SJSA1 (cell line): Measurements from ENCODE around the gene NDUFV3. TPM values are rescaled to one million over a fixed set of nuclear protein-coding genes. Genes with fewer than 3 reads are reported as not detected.
A peak's percentile ranks its signal among the peaks of the same experiment; 100 is the strongest.
"Not testable (repeated sequence)": the region's sequence is repeated elsewhere in the genome, so short reads cannot be mapped to it uniquely, and the experiment has no call there.

ENCODE experiments used
- DNase-seq, 2 experiments: peaks; one replicate each; pipeline ENCODE4 v3.0.0-alpha.2; 2015 to 2020; ENCODE audit warnings: low spot score in 2 of 2, low read depth in 1 of 2
- H3K27ac ChIP-seq: fragments of 250-450 bp; sonication (Bioruptor Pico); 2 replicates; pipeline ENCODE4 v1.5.1; 2020; ENCODE audit warnings: mild to moderate bottlenecking, moderate library complexity
- H3K27me3 ChIP-seq: fragments of 250-450 bp; sonication (Bioruptor Pico); replicated peaks from 2 replicates; pipeline ENCODE4 v1.5.1; 2020; ENCODE audit warnings: mild to moderate bottlenecking, moderate library complexity
- H3K36me3 ChIP-seq: fragments of 250-450 bp; sonication (Bioruptor Pico); 2 replicates; pipeline ENCODE4 v1.5.1; 2020; ENCODE audit warnings: mild to moderate bottlenecking
- H3K4me1 ChIP-seq: fragments of 250-450 bp; sonication (Bioruptor Pico); replicated peaks from 2 replicates; pipeline ENCODE4 v1.6.1; 2021; ENCODE audit warnings: mild to moderate bottlenecking
- H3K4me3 ChIP-seq: fragments of 250-450 bp; sonication (Bioruptor Pico); 2 replicates; pipeline ENCODE4 v1.5.1; 2020; ENCODE audit warnings: mild to moderate bottlenecking
- H3K9me3 ChIP-seq: fragments of 250-450 bp; sonication (Bioruptor Pico); replicated peaks from 2 replicates; pipeline ENCODE4 v1.5.1; 2020; ENCODE audit warnings: mild to moderate bottlenecking
- total RNA-seq: library from RNA; depleted of rRNA; stranded (reverse); fragments of >200 nt; shearing (Covaris generic); gene quantifications from 2 replicates; pipeline ENCODE4 v1.2.3, GENCODE V29; 2014

NDUFV3 gene
- total RNA-seq, 1 experiment from 2014 or later, result 54.9 TPM

DNA sequence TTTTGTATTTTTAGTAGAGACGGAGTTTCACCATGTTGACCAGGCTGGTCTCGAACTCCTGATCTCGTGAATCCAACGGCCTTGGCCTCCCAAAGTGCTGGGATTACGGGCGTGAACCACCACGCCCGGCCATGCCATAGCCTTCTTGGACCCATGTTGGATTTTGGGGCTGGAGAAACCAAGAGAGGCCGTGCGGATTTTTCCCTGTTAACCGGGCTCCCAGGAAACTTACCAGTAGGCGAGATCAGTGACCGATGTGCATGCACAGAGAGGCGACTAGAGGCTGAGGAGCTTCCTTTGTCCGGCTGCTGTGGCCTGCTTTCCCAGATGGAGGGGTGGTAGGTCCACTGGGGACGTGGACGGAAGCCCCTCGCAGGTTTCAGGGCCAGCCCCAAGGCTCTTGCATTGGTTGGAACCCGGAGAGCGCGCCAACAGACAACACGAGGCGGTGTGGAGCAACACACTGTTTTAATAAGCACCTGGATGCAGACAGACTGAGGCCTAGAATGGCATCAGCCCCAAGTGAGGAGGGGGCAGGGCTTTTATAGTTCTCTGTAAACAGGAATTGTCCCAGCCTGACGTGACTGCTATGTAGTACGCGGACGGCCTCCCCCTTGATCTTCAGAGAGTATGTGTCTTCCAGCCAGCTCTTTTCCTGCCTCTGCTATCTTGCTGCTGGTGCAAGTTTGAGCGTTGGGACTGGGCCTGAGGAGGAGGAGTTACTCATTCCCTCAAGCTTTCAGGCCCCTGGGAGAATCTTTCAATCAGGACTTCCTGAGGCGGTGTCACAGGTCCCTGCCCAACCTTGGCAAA lies 32.2 kb downstream of the NDUFV3 start, which contains the start of gene ERVH48-1:
Gene ERVH48-1 (minus strand): TSS at position 517 of the 813 bp plus-strand sequence. CDS start 6,624 bp downstream, outside the sequence.
- Histone ChIP-seq H3K36me3 (no peaks in the 10 kb centered on the region), H3K4me3 (no peak within 1 kb of the TSS)
- DNase-seq, result no peak

DNA sequence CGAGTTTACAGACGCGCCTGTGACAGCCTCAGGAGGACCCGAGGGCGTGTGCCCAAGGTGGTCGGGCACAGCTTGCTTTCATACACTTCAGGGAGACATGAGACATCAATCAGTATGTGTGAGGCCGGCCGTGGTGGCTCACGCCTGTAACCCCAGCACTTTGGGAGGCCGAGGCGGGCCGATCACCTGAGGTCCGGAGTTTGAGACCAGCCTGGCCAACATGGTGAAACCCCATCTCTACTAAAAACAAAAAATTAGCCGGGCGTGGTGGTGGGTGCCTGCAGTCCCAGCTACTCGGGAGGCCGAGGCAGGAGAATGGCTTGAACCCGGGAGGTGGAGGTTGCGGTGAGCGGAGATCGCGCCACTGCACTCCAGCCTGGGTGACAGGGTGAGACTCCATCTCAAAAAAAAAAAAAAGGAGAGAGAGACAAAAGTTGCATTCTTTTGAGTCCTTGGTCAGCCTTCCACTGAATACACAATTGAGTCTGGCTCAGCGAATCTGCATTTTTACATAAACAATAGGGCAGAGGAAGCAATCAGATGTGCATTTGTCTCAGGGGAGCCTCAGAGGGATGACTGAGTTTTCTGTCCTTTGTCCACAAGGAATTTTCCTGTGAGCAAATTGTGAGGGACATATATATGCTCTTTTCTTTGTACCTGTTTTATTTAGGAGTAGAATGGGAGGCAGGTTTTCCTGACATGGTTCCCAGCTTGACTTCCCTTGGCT lies 34.5 kb downstream of the NDUFV3 start:
- not testable (repeated sequence) for H3K36me3 ChIP-seq, H3K4me3 ChIP-seq, H3K9me3 ChIP-seq, H3K27me3 ChIP-seq
- peak overlapping the region; percentile 30; the same call in 1 of the 2 replicates for H3K27ac ChIP-seq
- peaks cover 22% of the 10 kb centered on the region for H3K4me1 ChIP-seq
- peak; percentile 52 to 56 for DNase-seq

More for the DNA sequence above, 32.2 kb downstream of the NDUFV3 start, which contains the start of gene ERVH48-1:
- no peak within 1 kb of the TSS for H3K27ac ChIP-seq
- H3K4me1 ChIP-seq, result peaks cover 22% of the 10 kb centered on the region
- no peaks in the 10 kb centered on the region for H3K9me3 ChIP-seq
- no peaks in the 10 kb centered on the region for H3K27me3 ChIP-seq

DNA sequence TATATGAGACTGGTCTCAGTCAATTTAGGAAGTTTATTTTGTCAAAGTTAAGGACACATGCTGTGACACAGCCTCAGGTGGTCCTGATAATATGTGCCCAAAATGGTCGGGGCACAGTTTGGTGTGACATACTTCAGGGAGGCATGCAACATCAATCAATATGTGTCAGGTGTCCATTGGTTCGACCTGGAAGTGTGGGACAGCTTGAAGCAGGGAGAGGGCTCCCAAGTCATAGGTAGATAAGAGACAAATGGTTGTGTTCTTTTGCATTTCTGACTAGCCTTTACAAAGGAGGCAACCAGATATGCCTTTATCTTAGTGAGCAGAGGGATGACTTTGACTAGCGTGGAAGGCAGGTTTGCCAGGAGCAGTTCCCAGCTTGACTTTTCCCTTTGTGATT lies 36.9 kb downstream of the NDUFV3 start:
- no peak overlapping the region for H3K4me3 ChIP-seq
- peaks cover 13% of the 10 kb centered on the region for H3K4me1 ChIP-seq
- no peaks in the 10 kb centered on the region for H3K36me3 ChIP-seq
- DNase-seq, result no peak
- H3K9me3 ChIP-seq, result no peaks in the 10 kb centered on the region
- no peak overlapping the region for H3K27ac ChIP-seq
- H3K27me3 ChIP-seq, result no peaks in the 10 kb centered on the region

DNA sequence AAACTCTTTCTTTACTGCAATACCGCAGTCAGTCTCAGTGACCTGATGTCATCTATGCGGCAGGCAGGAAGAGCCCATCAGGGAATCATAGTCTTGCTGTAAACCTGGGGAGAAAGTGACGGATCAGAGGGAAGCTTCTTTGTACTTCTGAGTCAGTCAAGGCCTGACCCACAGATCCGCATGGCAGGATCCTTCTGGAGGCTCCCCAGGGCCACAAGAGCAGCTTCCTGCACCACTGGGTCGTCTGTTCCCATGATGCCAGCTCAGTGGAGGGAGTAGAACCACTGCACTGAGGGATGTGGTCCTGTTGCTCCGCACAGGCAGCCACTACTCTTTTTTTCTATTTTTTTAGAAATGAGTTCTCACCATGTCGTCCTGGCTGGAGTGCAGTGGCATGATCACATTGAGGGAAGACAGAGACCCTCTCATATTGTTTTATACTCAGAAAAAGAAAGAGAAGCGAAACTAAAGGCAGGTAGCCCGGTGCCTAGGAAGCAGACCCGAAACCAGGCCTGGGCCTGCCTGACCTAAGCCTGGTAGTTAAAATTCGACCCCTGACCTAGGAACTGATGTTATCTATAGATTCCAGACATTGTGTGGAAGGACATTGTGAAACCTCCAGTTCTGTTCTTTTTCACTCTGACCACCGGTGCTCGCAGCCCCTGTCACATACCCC lies 38.6 kb downstream of the NDUFV3 start:
- H3K9me3 ChIP-seq, result no peaks in the 10 kb centered on the region
- DNase-seq, result no peak
- H3K4me3 ChIP-seq, result no peak overlapping the region
- H3K27ac ChIP-seq, result no peak overlapping the region
- peaks cover 13% of the 10 kb centered on the region for H3K4me1 ChIP-seq
- no peaks in the 10 kb centered on the region for H3K36me3 ChIP-seq
- no peaks in the 10 kb centered on the region for H3K27me3 ChIP-seq

- not testable (repeated sequence) for H3K4me3 ChIP-seq, H3K4me1 ChIP-seq, H3K9me3 ChIP-seq, H3K36me3 ChIP-seq, H3K27me3 ChIP-seq, H3K27ac ChIP-seq, DNase-seq
Measured at GRCh38 chr21:42932378-42933136, 39.4 kb downstream of the NDUFV3 start.

DNA sequence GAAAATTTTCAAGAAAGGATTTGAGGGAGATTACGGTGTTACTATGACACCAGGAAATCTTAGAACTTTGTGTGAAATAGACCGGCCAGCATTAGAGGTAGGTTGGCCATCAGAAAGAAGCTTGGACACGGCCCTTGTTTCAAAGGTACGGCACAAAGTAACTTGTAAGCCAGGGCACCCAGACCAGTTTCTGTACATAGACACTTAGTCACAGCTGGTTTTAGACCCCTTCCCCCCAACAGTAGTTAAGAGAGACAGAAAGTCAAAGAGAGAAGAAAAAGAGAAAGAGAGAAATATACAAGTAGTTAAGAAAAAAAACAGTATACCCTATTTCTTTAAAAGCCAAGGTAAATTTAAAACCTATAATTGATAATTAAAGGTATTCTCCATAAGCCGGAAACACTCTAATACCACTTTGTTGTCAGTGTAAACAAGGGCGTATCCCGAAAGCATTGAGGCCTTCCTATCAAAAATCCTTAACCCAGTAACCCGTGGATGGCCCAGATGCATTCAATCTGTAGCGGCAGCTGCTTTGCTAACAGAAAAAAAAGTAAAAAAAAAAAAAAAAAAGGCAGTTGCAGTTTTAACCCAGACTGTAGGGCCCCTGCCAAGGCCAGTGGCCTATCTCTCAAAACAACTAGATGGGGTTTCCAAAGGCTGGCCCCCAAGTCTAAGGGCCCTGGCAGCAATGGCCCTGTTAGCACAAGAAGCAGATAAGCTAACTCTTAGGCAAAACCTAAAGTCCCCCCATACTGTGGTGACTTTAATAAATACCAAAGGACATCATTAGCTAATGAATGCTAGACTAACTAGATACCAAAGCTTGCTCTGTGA lies 40.2 kb downstream of the NDUFV3 start:
- DNase-seq, H3K4me3 ChIP-seq, H3K27ac ChIP-seq, H3K36me3 ChIP-seq, H3K9me3 ChIP-seq, H3K27me3 ChIP-seq, H3K4me1 ChIP-seq: not testable (repeated sequence)

DNA sequence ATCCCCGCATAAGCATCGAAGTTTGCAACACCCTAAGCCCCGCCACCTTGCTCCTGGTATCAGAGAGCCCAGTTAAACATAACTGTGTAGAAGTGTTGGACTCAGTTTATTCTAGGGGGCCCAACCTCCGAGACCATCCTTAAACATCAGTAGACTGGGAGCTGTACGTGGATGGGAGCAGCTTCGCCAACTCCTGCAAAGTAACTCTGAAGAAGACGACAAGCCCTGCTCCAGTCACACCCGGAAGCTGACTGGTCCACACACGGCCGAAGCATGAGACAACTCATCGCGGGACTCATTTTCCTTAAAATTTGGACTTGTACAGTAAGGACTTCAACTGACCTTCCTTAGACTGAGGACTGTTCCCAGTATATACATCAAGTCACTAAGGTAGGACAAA lies 40.9 kb downstream of the NDUFV3 start:
- not testable (repeated sequence) for H3K36me3 ChIP-seq, H3K27ac ChIP-seq, H3K9me3 ChIP-seq, H3K4me3 ChIP-seq, H3K4me1 ChIP-seq, H3K27me3 ChIP-seq, DNase-seq

DNA sequence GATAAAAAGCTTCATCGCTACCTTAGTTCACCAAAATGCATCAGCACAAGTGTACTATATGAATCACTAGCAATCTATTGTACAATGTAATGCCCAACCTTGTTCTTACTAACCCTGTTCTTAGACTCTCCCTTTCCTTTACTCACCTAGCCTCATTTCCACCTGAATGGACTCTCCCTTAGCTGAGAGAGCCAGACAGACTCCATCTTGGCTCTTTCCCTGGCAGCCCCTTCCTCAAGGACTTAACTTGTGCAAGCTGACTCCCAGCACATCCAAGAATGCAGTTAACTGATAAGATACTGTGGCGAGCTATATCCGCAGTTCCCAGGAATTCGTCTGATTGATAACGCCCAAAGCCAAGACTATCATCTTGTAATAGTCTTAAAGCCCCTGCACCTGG lies 43.3 kb downstream of the NDUFV3 start:
- not testable (repeated sequence) for DNase-seq, H3K4me1 ChIP-seq, H3K36me3 ChIP-seq, H3K9me3 ChIP-seq, H3K27me3 ChIP-seq, H3K4me3 ChIP-seq, H3K27ac ChIP-seq

DNA sequence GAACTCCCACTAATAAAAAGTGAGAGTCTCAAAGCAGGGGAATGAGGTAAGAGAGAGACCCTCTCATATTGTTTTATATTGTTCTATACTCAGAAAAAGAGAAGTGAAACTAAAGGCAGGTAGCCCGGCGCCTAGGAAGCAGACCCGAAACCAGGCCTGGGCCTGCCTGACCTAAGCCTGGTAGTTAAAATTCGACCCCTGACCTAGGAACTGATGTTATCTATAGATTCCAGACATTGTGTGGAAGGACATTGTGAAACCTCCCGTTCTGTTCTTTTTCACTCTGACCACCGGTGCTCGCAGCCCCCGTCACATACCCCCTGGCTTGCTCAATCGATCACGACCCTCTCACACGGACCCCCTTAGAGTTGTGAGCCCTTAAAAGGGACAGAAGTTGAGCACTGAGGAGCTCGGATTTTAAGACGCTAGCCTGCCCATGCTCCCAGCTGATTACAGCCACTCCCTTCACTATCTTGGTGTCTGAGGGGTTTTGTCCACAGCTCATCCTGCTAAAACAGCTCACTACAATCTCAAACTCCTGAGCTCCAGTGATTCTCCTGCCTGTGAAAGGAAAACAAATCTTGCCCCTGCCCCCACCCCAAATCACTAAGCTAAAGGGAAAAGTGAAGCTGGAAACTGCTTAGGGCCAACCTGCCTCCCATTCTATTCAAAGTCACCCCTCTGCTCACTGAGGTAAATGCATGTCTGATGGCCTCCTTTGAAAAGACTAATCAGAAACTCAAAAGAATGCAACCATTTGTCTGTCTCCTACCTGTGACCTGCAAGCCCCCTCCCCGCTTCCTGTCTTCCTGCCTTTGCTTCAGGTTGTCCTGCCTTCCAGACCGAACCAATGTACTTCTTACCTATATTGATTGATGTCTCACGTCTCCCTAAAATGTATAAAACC lies 44.2 kb downstream of the NDUFV3 start:
- not testable (repeated sequence) for H3K9me3 ChIP-seq, H3K4me3 ChIP-seq, DNase-seq, H3K27me3 ChIP-seq, H3K36me3 ChIP-seq, H3K27ac ChIP-seq, H3K4me1 ChIP-seq

- no peaks in the 10 kb centered on the region; the same call in 1 of the 2 replicates for H3K4me1 ChIP-seq
- H3K9me3 ChIP-seq, result no peaks in the 10 kb centered on the region
- no peak for DNase-seq
- H3K36me3 ChIP-seq, result no peaks in the 10 kb centered on the region
- no peak overlapping the region for H3K27ac ChIP-seq
- no peak overlapping the region for H3K4me3 ChIP-seq
- H3K27me3 ChIP-seq, result no peaks in the 10 kb centered on the region
Measured at GRCh38 chr21:42937960-42938605, 45.0 kb downstream of the NDUFV3 start.

DNA sequence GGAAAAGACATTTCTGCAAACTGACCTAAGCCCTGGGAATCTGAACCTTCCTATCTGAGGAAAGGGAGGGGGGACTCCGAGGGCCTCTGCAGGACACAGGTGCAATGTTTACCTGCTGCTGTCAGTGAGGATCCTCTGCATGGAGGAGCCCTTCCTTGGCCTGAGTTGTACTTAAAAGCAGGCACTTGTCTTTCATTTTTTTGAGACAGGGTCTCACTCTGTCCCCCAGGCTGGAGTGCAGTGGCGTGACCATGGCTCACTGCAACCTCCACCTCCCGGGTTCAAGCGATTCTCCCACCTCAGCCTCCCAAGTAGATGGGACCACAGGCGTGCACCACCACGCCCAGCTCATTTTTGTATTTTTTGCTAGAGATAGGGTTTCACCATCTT lies 45.5 kb downstream of the NDUFV3 start:
- H3K27me3 ChIP-seq, H3K4me1 ChIP-seq, H3K36me3 ChIP-seq, H3K27ac ChIP-seq, DNase-seq, H3K9me3 ChIP-seq, H3K4me3 ChIP-seq: not testable (repeated sequence)
